ENCODE results near the gene AOC2.

AOC2 gene

DNA sequence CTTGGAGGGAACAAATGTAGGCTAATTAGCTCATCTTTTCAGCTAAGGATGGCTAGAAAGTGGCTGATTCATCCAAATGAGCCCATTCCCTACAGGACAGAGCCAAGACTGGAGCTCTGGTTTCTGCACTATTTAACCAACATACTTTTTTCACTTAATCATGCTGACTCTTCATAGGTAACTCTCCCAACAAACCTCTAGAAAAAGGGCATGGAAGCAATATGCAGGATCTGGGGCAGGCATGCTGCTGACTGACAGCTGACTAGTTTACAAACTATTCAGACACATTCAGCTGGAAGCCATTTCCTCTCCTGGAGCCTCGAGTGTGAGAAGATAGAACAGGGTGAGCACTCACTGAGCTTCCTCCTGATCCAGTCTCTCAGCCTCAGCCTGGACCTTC, 26.5 kb upstream of the AOC2 start:
- H3K36me3 ChIP-seq (ENCODE audit: insufficient read depth, low read length), result peaks cover 58% of the 10 kb centered on the region; the same call in 1 of the 2 replicates
- H3K27me3 ChIP-seq (ENCODE audit: insufficient read depth, low read length, poor library complexity, severe bottlenecking), result no peaks in the 10 kb centered on the region
- TF ChIP-seq EZH2phosphoT487 (IDR thresholded peaks at IDR 0.05; ENCODE audit: borderline replicate concordance), result no peak
- TF ChIP-seq, protein P1, sequence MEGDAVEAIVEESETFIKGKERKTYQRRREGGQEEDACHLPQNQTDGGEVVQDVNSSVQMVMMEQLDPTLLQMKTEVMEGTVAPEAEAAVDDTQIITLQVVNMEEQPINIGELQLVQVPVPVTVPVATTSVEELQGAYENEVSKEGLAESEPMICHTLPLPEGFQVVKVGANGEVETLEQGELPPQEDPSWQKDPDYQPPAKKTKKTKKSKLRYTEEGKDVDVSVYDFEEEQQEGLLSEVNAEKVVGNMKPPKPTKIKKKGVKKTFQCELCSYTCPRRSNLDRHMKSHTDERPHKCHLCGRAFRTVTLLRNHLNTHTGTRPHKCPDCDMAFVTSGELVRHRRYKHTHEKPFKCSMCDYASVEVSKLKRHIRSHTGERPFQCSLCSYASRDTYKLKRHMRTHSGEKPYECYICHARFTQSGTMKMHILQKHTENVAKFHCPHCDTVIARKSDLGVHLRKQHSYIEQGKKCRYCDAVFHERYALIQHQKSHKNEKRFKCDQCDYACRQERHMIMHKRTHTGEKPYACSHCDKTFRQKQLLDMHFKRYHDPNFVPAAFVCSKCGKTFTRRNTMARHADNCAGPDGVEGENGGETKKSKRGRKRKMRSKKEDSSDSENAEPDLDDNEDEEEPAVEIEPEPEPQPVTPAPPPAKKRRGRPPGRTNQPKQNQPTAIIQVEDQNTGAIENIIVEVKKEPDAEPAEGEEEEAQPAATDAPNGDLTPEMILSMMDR (conservative IDR thresholded peaks at IDR 0.05; ENCODE audit: low read length), result no peak
- no peak overlapping the region for H3K9ac ChIP-seq (ENCODE audit: low read depth, low read length, poor library complexity, severe bottlenecking)
- H3K4me3 ChIP-seq (ENCODE audit: low read length, poor library complexity, severe bottlenecking), result no peak overlapping the region
- no peak overlapping the region for H3K4me2 ChIP-seq (ENCODE audit: low read depth, low read length, poor library complexity, severe bottlenecking)
- no peak overlapping the region for H2AFZ ChIP-seq (ENCODE audit: low read length)
- H4K20me1 ChIP-seq (ENCODE audit: insufficient read depth, low read length, poor library complexity, severe bottlenecking), result peaks cover 4% of the 10 kb centered on the region
- H3K79me2 ChIP-seq (ENCODE audit: insufficient read depth, low read length), result peaks cover 9% of the 10 kb centered on the region; the same call in 1 of the 2 replicates
- no peaks in the 10 kb centered on the region for H3K9me2 ChIP-seq (replicated peaks; ENCODE audit: low read depth, low read length)
- no peaks in the 10 kb centered on the region for H3K9me3 ChIP-seq (ENCODE audit: insufficient read depth, low read depth, low read length)
- H3F3A ChIP-seq (ENCODE audit: low read depth), result no peaks in the 10 kb centered on the region
- H3K4me1 ChIP-seq (ENCODE audit: insufficient read depth, low read length, poor library complexity, severe bottlenecking), result peaks cover 5% of the 10 kb centered on the region

DNA sequence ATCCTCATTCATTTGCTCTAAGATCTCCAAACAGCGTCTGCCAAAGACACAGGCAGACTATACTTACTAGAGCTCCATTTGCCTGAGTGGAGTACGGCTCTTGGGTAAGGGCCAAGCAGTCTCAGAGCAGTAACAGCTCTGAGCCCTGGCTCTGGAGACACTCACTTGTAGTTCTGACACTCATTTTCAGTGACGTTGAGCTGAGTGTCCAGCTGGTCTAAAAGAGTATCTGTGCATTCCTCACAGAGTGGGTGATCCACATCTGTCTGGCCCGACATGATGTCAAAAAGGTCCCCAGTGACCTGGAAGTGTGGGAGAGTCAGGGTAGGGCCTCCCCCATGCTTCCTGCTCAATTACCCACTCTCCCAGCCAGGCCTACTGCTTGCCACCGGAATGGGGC, 26.0 kb upstream of the AOC2 start:
- no peaks in the 10 kb centered on the region for H3K27me3 ChIP-seq (ENCODE audit: insufficient read depth, low read length, poor library complexity, severe bottlenecking)
- TF ChIP-seq, protein P1 (conservative IDR thresholded peaks at IDR 0.05; ENCODE audit: low read length), result no peak
- no peak for TF ChIP-seq EZH2phosphoT487 (IDR thresholded peaks at IDR 0.05; ENCODE audit: borderline replicate concordance)

DNA sequence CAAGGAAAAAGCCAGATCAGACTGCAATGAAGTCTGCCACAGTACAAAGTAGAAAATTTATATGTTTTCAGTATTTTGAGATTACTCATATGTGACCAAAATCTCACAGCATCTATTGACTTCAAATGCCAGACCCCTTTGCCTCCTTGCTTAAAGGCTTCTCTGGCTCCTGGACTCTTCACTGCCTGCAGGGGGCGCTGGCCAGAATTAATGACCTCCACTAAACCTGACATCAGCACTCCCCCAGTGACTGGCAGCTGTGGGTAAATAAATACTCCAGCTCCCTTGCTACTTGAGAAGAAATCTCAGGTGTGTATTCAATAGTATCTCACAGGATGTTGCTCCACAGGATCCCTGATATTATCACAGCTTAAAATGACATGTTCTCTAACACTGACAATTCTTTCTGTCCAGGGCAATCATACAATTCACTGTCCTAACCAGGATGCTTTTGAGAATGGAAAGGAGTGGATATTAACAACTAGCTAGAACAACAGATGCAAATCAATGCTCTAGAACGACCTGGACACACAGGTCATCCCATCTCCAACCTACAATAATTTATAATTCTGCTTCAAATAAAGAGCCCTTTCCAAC, 24.3 kb upstream of the AOC2 start:
- no peak overlapping the region for H3K4me2 ChIP-seq (ENCODE audit: low read depth, low read length, poor library complexity, severe bottlenecking)
- H3F3A ChIP-seq (ENCODE audit: low read depth), result no peaks in the 10 kb centered on the region
- H3K36me3 ChIP-seq (ENCODE audit: insufficient read depth, low read length), result peaks cover 42% of the 10 kb centered on the region; the same call in 1 of the 2 replicates
- H3K27me3 ChIP-seq (ENCODE audit: insufficient read depth, low read length, poor library complexity, severe bottlenecking), result no peaks in the 10 kb centered on the region
- H3K4me3 ChIP-seq (ENCODE audit: low read length, poor library complexity, severe bottlenecking), result no peak overlapping the region
- H2AFZ ChIP-seq (ENCODE audit: low read length), result no peak overlapping the region
- no peaks in the 10 kb centered on the region for H3K9me3 ChIP-seq (ENCODE audit: insufficient read depth, low read depth, low read length)
- H3K9me2 ChIP-seq (replicated peaks; ENCODE audit: low read depth, low read length), result no peaks in the 10 kb centered on the region
- peaks cover 21% of the 10 kb centered on the region for H3K79me2 ChIP-seq (ENCODE audit: insufficient read depth, low read length)
- H3K9ac ChIP-seq (ENCODE audit: low read depth, low read length, poor library complexity, severe bottlenecking), result no peak overlapping the region
- H4K20me1 ChIP-seq (ENCODE audit: insufficient read depth, low read length, poor library complexity, severe bottlenecking), result peaks cover 7% of the 10 kb centered on the region
- TF ChIP-seq EZH2phosphoT487 (IDR thresholded peaks at IDR 0.05; ENCODE audit: borderline replicate concordance), result no peak
- TF ChIP-seq, protein P1 (conservative IDR thresholded peaks at IDR 0.05; ENCODE audit: low read length), result peak; percentile 96
- H3K4me1 ChIP-seq (ENCODE audit: insufficient read depth, low read length, poor library complexity, severe bottlenecking), result peaks cover 10% of the 10 kb centered on the region

More for the DNA sequence above, 26.0 kb upstream of the AOC2 start:
- H3K79me2 ChIP-seq (ENCODE audit: insufficient read depth, low read length), result peaks cover 14% of the 10 kb centered on the region
- peaks cover 57% of the 10 kb centered on the region; the same call in 1 of the 2 replicates for H3K36me3 ChIP-seq (ENCODE audit: insufficient read depth, low read length)
- no peaks in the 10 kb centered on the region for H3K9me2 ChIP-seq (replicated peaks; ENCODE audit: low read depth, low read length)
- H3K4me1 ChIP-seq (ENCODE audit: insufficient read depth, low read length, poor library complexity, severe bottlenecking), result peaks cover 7% of the 10 kb centered on the region
- H4K20me1 ChIP-seq (ENCODE audit: insufficient read depth, low read length, poor library complexity, severe bottlenecking), result peaks cover 4% of the 10 kb centered on the region
- no peak overlapping the region for H3K4me3 ChIP-seq (ENCODE audit: low read length, poor library complexity, severe bottlenecking)
- H3K9me3 ChIP-seq (ENCODE audit: insufficient read depth, low read depth, low read length), result no peaks in the 10 kb centered on the region
- no peak overlapping the region for H3K9ac ChIP-seq (ENCODE audit: low read depth, low read length, poor library complexity, severe bottlenecking)
- H3F3A ChIP-seq (ENCODE audit: low read depth), result no peaks in the 10 kb centered on the region
- no peak overlapping the region for H2AFZ ChIP-seq (ENCODE audit: low read length)
- no peak overlapping the region for H3K4me2 ChIP-seq (ENCODE audit: low read depth, low read length, poor library complexity, severe bottlenecking)
